ENCODE measurements around the gene DIP2B. TPM values are rescaled to one million over a fixed set of nuclear protein-coding genes. Genes with fewer than 3 reads are reported as not detected.

The DIP2B gene
- total and polyA plus RNA-seq, 2 of the 13 experiments (the other 11 are each of a cell fraction or from before 2014, with no cell fraction given) = 32.1 to 35.8 TPM

DNA sequence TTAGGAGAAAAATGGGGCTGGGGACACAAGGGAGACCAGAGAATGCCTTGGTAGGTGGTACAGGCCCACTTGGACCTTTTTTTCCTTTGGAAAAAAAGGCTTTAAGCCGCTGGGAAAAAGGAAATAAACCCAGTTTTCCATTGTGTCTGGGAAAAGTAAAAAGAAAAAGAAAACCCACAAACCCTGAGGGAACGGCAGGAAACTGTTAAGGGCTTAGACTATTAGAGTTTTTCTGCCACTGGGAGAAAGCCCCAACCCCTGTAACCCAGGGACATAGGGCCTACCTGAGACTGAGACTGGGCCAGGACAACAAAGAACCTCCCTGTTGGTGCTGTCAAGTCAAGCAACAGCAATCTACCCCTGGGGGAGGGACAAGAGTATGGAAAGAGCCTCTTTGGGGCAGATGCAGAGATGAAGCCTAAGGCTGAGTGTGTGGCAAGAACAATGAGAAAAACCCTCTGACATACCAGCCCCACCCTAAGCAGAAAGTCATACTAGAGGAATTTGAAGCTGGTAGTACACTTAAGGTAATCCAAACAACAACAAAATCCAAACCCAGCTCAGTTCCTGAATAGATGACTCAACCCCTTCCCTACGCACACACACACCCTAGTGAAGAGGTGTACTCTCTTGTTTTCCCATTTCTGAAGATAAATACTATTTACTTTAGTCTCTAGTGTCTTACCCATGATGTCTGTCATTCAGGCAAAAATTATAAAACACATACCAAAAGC lies 281.9 kb downstream of the DIP2B start (continued):
- TF ChIP-seq, protein P1, sequence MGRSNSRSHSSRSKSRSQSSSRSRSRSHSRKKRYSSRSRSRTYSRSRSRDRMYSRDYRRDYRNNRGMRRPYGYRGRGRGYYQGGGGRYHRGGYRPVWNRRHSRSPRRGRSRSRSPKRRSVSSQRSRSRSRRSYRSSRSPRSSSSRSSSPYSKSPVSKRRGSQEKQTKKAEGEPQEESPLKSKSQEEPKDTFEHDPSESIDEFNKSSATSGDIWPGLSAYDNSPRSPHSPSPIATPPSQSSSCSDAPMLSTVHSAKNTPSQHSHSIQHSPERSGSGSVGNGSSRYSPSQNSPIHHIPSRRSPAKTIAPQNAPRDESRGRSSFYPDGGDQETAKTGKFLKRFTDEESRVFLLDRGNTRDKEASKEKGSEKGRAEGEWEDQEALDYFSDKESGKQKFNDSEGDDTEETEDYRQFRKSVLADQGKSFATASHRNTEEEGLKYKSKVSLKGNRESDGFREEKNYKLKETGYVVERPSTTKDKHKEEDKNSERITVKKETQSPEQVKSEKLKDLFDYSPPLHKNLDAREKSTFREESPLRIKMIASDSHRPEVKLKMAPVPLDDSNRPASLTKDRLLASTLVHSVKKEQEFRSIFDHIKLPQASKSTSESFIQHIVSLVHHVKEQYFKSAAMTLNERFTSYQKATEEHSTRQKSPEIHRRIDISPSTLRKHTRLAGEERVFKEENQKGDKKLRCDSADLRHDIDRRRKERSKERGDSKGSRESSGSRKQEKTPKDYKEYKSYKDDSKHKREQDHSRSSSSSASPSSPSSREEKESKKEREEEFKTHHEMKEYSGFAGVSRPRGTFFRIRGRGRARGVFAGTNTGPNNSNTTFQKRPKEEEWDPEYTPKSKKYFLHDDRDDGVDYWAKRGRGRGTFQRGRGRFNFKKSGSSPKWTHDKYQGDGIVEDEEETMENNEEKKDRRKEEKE (IDR thresholded peaks at IDR 0.05) = no peak
- TF ChIP-seq, protein P2, sequence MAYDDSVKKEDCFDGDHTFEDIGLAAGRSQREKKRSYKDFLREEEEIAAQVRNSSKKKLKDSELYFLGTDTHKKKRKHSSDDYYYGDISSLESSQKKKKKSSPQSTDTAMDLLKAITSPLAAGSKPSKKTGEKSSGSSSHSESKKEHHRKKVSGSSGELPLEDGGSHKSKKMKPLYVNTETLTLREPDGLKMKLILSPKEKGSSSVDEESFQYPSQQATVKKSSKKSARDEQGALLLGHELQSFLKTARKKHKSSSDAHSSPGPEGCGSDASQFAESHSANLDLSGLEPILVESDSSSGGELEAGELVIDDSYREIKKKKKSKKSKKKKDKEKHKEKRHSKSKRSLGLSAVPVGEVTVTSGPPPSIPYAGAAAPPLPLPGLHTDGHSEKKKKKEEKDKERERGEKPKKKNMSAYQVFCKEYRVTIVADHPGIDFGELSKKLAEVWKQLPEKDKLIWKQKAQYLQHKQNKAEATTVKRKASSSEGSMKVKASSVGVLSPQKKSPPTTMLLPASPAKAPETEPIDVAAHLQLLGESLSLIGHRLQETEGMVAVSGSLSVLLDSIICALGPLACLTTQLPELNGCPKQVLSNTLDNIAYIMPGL (CRISPR knock-in tag; IDR thresholded peaks at IDR 0.05; ENCODE audit: borderline replicate concordance in 1 of 2, low read depth in 1 of 2) = no peak
- TF ChIP-seq MED13 (CRISPR knock-in tag; IDR thresholded peaks at IDR 0.05) (no peak), EZH2 (conservative IDR thresholded peaks at IDR 0.05; ENCODE audit: low read depth, low read length) (no peak), HDAC1 (CRISPR knock-in tag; IDR thresholded peaks at IDR 0.05) (no peak), FOXA3 (CRISPR knock-in tag; IDR thresholded peaks at IDR 0.05) (peak; percentile 62), ZNF317 (CRISPR knock-in tag; IDR thresholded peaks at IDR 0.05) (no peak), ZFP36L2 (CRISPR knock-in tag; IDR thresholded peaks at IDR 0.05) (no peak), NR2F2 (IDR thresholded peaks at IDR 0.05; ENCODE audit: borderline replicate concordance, low read depth) (no peak), HMG20A (CRISPR knock-in tag; IDR thresholded peaks at IDR 0.05; ENCODE audit: borderline replicate concordance) (peak; percentile 15; the same call in 1 of the 2 replicates), ZSCAN25 (CRISPR knock-in tag; IDR thresholded peaks at IDR 0.05) (no peak), ZNF292 (CRISPR knock-in tag; IDR thresholded peaks at IDR 0.05; ENCODE audit: borderline replicate concordance, low read depth) (no peak), ETV5 (CRISPR knock-in tag; IDR thresholded peaks at IDR 0.05; ENCODE audit: borderline replicate concordance) (peak; percentile 64; the same call in 1 of the 2 replicates), ZNF570 (CRISPR knock-in tag; IDR thresholded peaks at IDR 0.05; ENCODE audit: borderline replicate concordance) (no peak), ATF1 (CRISPR knock-in tag; IDR thresholded peaks at IDR 0.05) (no peak), NFYB (CRISPR knock-in tag; IDR thresholded peaks at IDR 0.05) (no peak), NCOA1 (CRISPR knock-in tag; IDR thresholded peaks at IDR 0.05) (no peak), FOXO1 (CRISPR knock-in tag; IDR thresholded peaks at IDR 0.05) (peak; percentile 36; the same call in 1 of the 2 replicates), MXI1 (IDR thresholded peaks at IDR 0.05; ENCODE audit: borderline replicate concordance, low read depth, low read length) (no peak; the same call in 2 of the 3 replicates)
- TF ChIP-seq, protein P3, sequence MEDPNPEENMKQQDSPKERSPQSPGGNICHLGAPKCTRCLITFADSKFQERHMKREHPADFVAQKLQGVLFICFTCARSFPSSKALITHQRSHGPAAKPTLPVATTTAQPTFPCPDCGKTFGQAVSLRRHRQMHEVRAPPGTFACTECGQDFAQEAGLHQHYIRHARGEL (CRISPR knock-in tag; IDR thresholded peaks at IDR 0.05) = no peak
- TF ChIP-seq, protein P4, sequence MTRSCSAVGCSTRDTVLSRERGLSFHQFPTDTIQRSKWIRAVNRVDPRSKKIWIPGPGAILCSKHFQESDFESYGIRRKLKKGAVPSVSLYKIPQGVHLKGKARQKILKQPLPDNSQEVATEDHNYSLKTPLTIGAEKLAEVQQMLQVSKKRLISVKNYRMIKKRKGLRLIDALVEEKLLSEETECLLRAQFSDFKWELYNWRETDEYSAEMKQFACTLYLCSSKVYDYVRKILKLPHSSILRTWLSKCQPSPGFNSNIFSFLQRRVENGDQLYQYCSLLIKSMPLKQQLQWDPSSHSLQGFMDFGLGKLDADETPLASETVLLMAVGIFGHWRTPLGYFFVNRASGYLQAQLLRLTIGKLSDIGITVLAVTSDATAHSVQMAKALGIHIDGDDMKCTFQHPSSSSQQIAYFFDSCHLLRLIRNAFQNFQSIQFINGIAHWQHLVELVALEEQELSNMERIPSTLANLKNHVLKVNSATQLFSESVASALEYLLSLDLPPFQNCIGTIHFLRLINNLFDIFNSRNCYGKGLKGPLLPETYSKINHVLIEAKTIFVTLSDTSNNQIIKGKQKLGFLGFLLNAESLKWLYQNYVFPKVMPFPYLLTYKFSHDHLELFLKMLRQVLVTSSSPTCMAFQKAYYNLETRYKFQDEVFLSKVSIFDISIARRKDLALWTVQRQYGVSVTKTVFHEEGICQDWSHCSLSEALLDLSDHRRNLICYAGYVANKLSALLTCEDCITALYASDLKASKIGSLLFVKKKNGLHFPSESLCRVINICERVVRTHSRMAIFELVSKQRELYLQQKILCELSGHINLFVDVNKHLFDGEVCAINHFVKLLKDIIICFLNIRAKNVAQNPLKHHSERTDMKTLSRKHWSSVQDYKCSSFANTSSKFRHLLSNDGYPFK (CRISPR knock-in tag; IDR thresholded peaks at IDR 0.05; ENCODE audit: borderline replicate concordance) = no peak
- TF ChIP-seq, protein P5, sequence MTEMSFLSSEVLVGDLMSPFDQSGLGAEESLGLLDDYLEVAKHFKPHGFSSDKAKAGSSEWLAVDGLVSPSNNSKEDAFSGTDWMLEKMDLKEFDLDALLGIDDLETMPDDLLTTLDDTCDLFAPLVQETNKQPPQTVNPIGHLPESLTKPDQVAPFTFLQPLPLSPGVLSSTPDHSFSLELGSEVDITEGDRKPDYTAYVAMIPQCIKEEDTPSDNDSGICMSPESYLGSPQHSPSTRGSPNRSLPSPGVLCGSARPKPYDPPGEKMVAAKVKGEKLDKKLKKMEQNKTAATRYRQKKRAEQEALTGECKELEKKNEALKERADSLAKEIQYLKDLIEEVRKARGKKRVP (CRISPR knock-in tag; IDR thresholded peaks at IDR 0.05) = peak in 1 of 2 experiments; percentile 56; a peak in 2 of 4 replicates
